GM12873 (cell line): ENCODE results near the gene GDF11.

Experiments
- CTCF ChIP-seq: IDR thresholded peaks from 2 replicates; pipeline ENCODE4 v1.5.1; 2012; ENCODE audit warnings: low read depth, mild to moderate bottlenecking, moderate library complexity, low read length, control low read depth; ENCODE audit not compliant: insufficient read depth; ENCODE audit errors: missing control alignments

GDF11 gene

GRCh38 chr12:55742719-55743405, at the start of gene GDF11:
TSS of gene GDF11 (plus strand) at chr12:55743122. CDS start at chr12:55743317, 195 bp downstream.
- no peak for TF ChIP-seq CTCF

GRCh38 chr12:55693323-55694187, 49.4 kb upstream of the GDF11 start:
- TF ChIP-seq CTCF: no peak

- TF ChIP-seq CTCF: no peak
Observed at GRCh38 chr12:55694188-55694515, 48.8 kb upstream of the GDF11 start.

GRCh38 chr12:55694651-55695050, 48.3 kb upstream of the GDF11 start:
- TF ChIP-seq CTCF: no peak

GRCh38 chr12:55695349-55695748, 47.6 kb upstream of the GDF11 start:
- no peak for TF ChIP-seq CTCF

GRCh38 chr12:55696141-55696540, 46.8 kb upstream of the GDF11 start:
- TF ChIP-seq CTCF: no peak

- TF ChIP-seq CTCF: no peak
Observed at GRCh38 chr12:55696796-55697462, 46.0 kb upstream of the GDF11 start.
